ENCODE results near the gene EML1.

DNA sequence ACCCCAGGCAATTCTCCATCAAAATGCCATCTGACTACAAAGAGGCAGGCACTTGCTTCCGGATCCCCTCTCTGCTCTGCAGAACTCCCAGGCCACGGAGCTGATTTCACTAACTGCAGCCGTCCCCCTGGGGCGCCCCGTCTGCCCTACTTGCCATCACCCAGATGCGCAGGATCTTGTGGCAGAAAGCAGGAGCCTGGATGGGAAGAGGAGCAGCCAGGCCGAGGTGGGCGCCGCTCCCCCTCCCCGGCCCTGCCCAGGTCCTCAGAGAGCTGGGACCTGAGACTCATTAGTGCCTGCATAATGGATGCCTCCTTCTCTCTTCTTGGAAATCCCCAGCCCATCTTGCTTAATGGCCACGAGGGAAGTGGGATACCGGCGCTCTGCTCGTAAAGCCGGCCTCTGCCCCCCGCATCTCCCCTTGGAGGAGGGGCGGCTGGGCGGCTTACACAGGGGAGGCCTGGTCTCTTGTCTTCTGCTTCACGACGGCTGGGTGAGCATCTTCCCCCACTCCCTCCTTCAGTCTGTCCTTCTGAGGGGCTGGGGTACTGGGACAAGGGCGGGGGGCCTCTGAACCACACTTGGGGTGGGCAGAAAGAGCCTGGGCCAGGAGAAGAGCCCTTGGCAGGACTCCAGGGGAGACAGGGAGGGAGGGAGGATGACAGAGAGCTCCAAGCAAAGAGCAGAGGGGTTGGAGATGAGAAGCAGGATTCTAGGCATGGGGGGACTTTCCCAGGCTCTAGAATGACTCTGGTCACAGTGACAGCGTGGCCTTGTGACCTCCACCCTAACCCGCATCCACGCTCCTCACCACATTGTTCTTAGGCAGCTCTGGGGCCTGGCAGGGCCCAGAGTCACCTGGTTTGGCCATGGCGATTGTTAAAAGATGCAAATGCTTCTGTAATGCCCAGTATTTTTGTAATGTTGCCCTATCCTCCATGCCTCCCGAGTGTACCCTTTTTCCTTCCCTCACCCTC, 19.4 kb upstream of the EML1 start:
- TF ChIP-seq, protein P1, sequence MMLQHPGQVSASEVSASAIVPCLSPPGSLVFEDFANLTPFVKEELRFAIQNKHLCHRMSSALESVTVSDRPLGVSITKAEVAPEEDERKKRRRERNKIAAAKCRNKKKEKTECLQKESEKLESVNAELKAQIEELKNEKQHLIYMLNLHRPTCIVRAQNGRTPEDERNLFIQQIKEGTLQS (CRISPR knock-in tag; conservative IDR thresholded peaks at IDR 0.05), result no peak
- TF ChIP-seq, protein P2, sequence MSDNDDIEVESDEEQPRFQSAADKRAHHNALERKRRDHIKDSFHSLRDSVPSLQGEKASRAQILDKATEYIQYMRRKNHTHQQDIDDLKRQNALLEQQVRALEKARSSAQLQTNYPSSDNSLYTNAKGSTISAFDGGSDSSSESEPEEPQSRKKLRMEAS (CRISPR knock-in tag; IDR thresholded peaks at IDR 0.05), result no peak
- no peak for TF ChIP-seq KAT7 (CRISPR knock-in tag; IDR thresholded peaks at IDR 0.05; ENCODE audit: borderline replicate concordance)
- TF ChIP-seq, protein P3, sequence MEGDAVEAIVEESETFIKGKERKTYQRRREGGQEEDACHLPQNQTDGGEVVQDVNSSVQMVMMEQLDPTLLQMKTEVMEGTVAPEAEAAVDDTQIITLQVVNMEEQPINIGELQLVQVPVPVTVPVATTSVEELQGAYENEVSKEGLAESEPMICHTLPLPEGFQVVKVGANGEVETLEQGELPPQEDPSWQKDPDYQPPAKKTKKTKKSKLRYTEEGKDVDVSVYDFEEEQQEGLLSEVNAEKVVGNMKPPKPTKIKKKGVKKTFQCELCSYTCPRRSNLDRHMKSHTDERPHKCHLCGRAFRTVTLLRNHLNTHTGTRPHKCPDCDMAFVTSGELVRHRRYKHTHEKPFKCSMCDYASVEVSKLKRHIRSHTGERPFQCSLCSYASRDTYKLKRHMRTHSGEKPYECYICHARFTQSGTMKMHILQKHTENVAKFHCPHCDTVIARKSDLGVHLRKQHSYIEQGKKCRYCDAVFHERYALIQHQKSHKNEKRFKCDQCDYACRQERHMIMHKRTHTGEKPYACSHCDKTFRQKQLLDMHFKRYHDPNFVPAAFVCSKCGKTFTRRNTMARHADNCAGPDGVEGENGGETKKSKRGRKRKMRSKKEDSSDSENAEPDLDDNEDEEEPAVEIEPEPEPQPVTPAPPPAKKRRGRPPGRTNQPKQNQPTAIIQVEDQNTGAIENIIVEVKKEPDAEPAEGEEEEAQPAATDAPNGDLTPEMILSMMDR (IDR thresholded peaks at IDR 0.05), result no peak
- TF ChIP-seq, protein P4, sequence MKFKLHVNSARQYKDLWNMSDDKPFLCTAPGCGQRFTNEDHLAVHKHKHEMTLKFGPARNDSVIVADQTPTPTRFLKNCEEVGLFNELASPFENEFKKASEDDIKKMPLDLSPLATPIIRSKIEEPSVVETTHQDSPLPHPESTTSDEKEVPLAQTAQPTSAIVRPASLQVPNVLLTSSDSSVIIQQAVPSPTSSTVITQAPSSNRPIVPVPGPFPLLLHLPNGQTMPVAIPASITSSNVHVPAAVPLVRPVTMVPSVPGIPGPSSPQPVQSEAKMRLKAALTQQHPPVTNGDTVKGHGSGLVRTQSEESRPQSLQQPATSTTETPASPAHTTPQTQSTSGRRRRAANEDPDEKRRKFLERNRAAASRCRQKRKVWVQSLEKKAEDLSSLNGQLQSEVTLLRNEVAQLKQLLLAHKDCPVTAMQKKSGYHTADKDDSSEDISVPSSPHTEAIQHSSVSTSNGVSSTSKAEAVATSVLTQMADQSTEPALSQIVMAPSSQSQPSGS (CRISPR knock-in tag; IDR thresholded peaks at IDR 0.05; ENCODE audit: borderline replicate concordance, low read depth), result no peak
- TF ChIP-seq TCF7 (CRISPR knock-in tag; IDR thresholded peaks at IDR 0.05; ENCODE audit: low read depth), result no peak
- TF ChIP-seq ZBTB21 (CRISPR knock-in tag; IDR thresholded peaks at IDR 0.05; ENCODE audit: borderline replicate concordance), result no peak
- TF ChIP-seq, protein P5, sequence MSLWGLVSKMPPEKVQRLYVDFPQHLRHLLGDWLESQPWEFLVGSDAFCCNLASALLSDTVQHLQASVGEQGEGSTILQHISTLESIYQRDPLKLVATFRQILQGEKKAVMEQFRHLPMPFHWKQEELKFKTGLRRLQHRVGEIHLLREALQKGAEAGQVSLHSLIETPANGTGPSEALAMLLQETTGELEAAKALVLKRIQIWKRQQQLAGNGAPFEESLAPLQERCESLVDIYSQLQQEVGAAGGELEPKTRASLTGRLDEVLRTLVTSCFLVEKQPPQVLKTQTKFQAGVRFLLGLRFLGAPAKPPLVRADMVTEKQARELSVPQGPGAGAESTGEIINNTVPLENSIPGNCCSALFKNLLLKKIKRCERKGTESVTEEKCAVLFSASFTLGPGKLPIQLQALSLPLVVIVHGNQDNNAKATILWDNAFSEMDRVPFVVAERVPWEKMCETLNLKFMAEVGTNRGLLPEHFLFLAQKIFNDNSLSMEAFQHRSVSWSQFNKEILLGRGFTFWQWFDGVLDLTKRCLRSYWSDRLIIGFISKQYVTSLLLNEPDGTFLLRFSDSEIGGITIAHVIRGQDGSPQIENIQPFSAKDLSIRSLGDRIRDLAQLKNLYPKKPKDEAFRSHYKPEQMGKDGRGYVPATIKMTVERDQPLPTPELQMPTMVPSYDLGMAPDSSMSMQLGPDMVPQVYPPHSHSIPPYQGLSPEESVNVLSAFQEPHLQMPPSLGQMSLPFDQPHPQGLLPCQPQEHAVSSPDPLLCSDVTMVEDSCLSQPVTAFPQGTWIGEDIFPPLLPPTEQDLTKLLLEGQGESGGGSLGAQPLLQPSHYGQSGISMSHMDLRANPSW (CRISPR knock-in tag; conservative IDR thresholded peaks at IDR 0.05; ENCODE audit: low read depth), result no peak
- no peak for TF ChIP-seq TEAD1 (CRISPR knock-in tag; IDR thresholded peaks at IDR 0.05)
- TF ChIP-seq, protein P6, sequence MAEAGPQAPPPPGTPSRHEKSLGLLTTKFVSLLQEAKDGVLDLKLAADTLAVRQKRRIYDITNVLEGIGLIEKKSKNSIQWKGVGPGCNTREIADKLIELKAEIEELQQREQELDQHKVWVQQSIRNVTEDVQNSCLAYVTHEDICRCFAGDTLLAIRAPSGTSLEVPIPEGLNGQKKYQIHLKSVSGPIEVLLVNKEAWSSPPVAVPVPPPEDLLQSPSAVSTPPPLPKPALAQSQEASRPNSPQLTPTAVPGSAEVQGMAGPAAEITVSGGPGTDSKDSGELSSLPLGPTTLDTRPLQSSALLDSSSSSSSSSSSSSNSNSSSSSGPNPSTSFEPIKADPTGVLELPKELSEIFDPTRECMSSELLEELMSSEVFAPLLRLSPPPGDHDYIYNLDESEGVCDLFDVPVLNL (CRISPR knock-in tag; IDR thresholded peaks at IDR 0.05; ENCODE audit: borderline replicate concordance, low read depth), result no peak
- TF ChIP-seq, protein P7, sequence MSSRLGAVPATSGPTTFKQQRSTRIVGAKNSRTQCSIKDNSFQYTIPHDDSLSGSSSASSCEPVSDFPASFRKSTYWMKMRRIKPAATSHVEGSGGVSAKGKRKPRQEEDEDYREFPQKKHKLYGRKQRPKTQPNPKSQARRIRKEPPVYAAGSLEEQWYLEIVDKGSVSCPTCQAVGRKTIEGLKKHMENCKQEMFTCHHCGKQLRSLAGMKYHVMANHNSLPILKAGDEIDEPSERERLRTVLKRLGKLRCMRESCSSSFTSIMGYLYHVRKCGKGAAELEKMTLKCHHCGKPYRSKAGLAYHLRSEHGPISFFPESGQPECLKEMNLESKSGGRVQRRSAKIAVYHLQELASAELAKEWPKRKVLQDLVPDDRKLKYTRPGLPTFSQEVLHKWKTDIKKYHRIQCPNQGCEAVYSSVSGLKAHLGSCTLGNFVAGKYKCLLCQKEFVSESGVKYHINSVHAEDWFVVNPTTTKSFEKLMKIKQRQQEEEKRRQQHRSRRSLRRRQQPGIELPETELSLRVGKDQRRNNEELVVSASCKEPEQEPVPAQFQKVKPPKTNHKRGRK (CRISPR knock-in tag; IDR thresholded peaks at IDR 0.05; ENCODE audit: borderline replicate concordance), result no peak
- TF ChIP-seq NFYB (CRISPR knock-in tag; conservative IDR thresholded peaks at IDR 0.05; ENCODE audit: low read depth), result no peak

Data from WTC11 (cell line).